ENCODE data around the gene MEDAG. TPM values are rescaled to one million over a fixed set of nuclear protein-coding genes. Genes with fewer than 3 reads are reported as not detected.

Gene MEDAG
- polyA plus RNA-seq, 1 of the 3 experiments (the other 2 are of a cell fraction): not detected

GRCh38 chr13:30865123-30866049 is 40.7 kb upstream of the MEDAG start:
- peak overlapping the region in 1 of 2 experiments; percentile 19; a peak in 2 of 4 replicates for H3K4me3 ChIP-seq (ENCODE audit: low read depth in 2 of 2, low read length in 1 of 2)
- ChIA-PET POLR2A (interaction anchor here (0.6 to 3.2 kb wide), 9 partner anchors 8 to 284 kb away, joined by 3 to 13 read pairs (median 5); no protein-coding TSS in a partner anchor), CTCF (interaction anchor here (0.6 to 4.2 kb wide), 59 partner anchors 9 to 733 kb away, joined by 3 to 36 read pairs (median 4); no protein-coding TSS in a partner anchor)
- H3K27ac ChIP-seq (ENCODE audit: low read depth in 2 of 2, low read length in 1 of 2): peak overlapping the region; percentile 97 to 99
- no peaks in the 10 kb centered on the region for H3K9me3 ChIP-seq
- peak; percentile 80 for DNase-seq
- no peaks in the 10 kb centered on the region for H3K79me2 ChIP-seq (ENCODE audit: insufficient read depth)
- no peaks in the 10 kb centered on the region for H4K20me1 ChIP-seq (ENCODE audit: insufficient read depth)
- H3F3A ChIP-seq (replicated peaks; ENCODE audit: insufficient read depth): peaks cover 45% of the 10 kb centered on the region
- H3K9ac ChIP-seq: peak overlapping the region; percentile 72
- no peaks in the 10 kb centered on the region for H3K27me3 ChIP-seq (ENCODE audit: insufficient read depth)
- 5% methylated on average over 14 of the region's 17 CpGs for WGBS (ENCODE audit: low lambda C conversion rate)
- no peaks in the 10 kb centered on the region for H3K36me3 ChIP-seq (replicated peaks in 1 of 2; ENCODE audit: control insufficient read depth in 1 of 2, insufficient read depth in 2 of 2, low read length in 1 of 2)
- H3K4me2 ChIP-seq: peak overlapping the region; percentile 61
- peak overlapping the region; percentile 45 for H2AFZ ChIP-seq (ENCODE audit: low read depth)
- peaks cover 43 to 47% of the 10 kb centered on the region in 2 experiments for H3K4me1 ChIP-seq (ENCODE audit: control insufficient read depth in 1 of 2, insufficient read depth in 2 of 2, low read depth in 1 of 2, low read length in 1 of 2)
- no peaks in the 10 kb centered on the region for H3K9me2 ChIP-seq
- peak; percentile 87 for TF ChIP-seq MXI1 (IDR thresholded peaks at IDR 0.05; ENCODE audit: low read depth, low read length)
- TF ChIP-seq JUND (IDR thresholded peaks at IDR 0.05): peak; percentile 54
- peak; percentile 93 for TF ChIP-seq SMC3 (IDR thresholded peaks at IDR 0.05; ENCODE audit: low read depth, low read length)
- TF ChIP-seq GATA2 (CRISPR knock-in tag; IDR thresholded peaks at IDR 0.05): no peak
- no peak for TF ChIP-seq RXRA (IDR thresholded peaks at IDR 0.05; ENCODE audit: borderline replicate concordance, low read depth)
- TF ChIP-seq CHD2 (IDR thresholded peaks at IDR 0.05; ENCODE audit: low read length, partially characterized antibody): peak; percentile 65
- TF ChIP-seq, protein P1, sequence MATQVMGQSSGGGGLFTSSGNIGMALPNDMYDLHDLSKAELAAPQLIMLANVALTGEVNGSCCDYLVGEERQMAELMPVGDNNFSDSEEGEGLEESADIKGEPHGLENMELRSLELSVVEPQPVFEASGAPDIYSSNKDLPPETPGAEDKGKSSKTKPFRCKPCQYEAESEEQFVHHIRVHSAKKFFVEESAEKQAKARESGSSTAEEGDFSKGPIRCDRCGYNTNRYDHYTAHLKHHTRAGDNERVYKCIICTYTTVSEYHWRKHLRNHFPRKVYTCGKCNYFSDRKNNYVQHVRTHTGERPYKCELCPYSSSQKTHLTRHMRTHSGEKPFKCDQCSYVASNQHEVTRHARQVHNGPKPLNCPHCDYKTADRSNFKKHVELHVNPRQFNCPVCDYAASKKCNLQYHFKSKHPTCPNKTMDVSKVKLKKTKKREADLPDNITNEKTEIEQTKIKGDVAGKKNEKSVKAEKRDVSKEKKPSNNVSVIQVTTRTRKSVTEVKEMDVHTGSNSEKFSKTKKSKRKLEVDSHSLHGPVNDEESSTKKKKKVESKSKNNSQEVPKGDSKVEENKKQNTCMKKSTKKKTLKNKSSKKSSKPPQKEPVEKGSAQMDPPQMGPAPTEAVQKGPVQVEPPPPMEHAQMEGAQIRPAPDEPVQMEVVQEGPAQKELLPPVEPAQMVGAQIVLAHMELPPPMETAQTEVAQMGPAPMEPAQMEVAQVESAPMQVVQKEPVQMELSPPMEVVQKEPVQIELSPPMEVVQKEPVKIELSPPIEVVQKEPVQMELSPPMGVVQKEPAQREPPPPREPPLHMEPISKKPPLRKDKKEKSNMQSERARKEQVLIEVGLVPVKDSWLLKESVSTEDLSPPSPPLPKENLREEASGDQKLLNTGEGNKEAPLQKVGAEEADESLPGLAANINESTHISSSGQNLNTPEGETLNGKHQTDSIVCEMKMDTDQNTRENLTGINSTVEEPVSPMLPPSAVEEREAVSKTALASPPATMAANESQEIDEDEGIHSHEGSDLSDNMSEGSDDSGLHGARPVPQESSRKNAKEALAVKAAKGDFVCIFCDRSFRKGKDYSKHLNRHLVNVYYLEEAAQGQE (IDR thresholded peaks at IDR 0.05; ENCODE audit: low read depth, low read length): no peak
- no peak for TF ChIP-seq IRF3 (IDR thresholded peaks at IDR 0.05; ENCODE audit: low read depth, low read length)
- peak; percentile 66; the same call in 1 of the 2 replicates for TF ChIP-seq FOSL2 (IDR thresholded peaks at IDR 0.05; ENCODE audit: borderline replicate concordance, low read depth)
- TF ChIP-seq FOXJ3 (CRISPR knock-in tag; IDR thresholded peaks at IDR 0.05): 0 out of 2 replicates have a peak, but pooled peaks have one; percentile 34
- TF ChIP-seq PBX3 (IDR thresholded peaks at IDR 0.05): 0 out of 2 replicates have a peak, but pooled peaks have one; percentile 9
- TF ChIP-seq, protein P2, sequence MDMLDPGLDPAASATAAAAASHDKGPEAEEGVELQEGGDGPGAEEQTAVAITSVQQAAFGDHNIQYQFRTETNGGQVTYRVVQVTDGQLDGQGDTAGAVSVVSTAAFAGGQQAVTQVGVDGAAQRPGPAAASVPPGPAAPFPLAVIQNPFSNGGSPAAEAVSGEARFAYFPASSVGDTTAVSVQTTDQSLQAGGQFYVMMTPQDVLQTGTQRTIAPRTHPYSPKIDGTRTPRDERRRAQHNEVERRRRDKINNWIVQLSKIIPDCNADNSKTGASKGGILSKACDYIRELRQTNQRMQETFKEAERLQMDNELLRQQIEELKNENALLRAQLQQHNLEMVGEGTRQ (IDR thresholded peaks at IDR 0.05; ENCODE audit: borderline replicate concordance, low read depth, low read length): no peak
- no peak for TF ChIP-seq ELF1 (IDR thresholded peaks at IDR 0.05)
- peak; percentile 97 for TF ChIP-seq CTCF (IDR thresholded peaks at IDR 0.05)
- 0 out of 2 replicates have a peak, but pooled peaks have one; percentile 32 for TF ChIP-seq SIN3A (IDR thresholded peaks at IDR 0.05; ENCODE audit: borderline replicate concordance, low read depth, low read length)
- no peak for TF ChIP-seq TEAD4 (IDR thresholded peaks at IDR 0.05; ENCODE audit: borderline replicate concordance, insufficient read depth)
- no peak for TF ChIP-seq EZH2phosphoT487 (IDR thresholded peaks at IDR 0.05; ENCODE audit: borderline replicate concordance, low read depth)
- no peak for TF ChIP-seq MEF2A (IDR thresholded peaks at IDR 0.05; ENCODE audit: borderline replicate concordance, low read depth)
- no peak for TF ChIP-seq NRF1 (IDR thresholded peaks at IDR 0.05; ENCODE audit: low read depth, low read length)
- peak; percentile 95 for TF ChIP-seq RAD21 (IDR thresholded peaks at IDR 0.05; ENCODE audit: low read length)
- peak; percentile 9 for TF ChIP-seq RCOR1 (IDR thresholded peaks at IDR 0.05; ENCODE audit: low read length)
- peak; percentile 61; the same call in 1 of the 2 replicates for TF ChIP-seq YY1 (IDR thresholded peaks at IDR 0.05; ENCODE audit: low read depth)
- peak; percentile 7 to 21; a peak in 1 of 4 replicates for TF ChIP-seq EP300 (IDR thresholded peaks at IDR 0.05; ENCODE audit: borderline replicate concordance in 1 of 2, low read depth in 1 of 2, low read length in 1 of 2)
